Thyroid gland (tissue), 4 donors: Measurements from ENCODE around the gene KCNMB4.

Experiments
- POLR2A ChIP-seq, 2 donors: fragments of 450-650 bp; IDR thresholded peaks; one replicate each; pipeline ENCODE4 v1.6.1; 2017; ENCODE audit warnings: antibody characterized with exemption in 2 of 2, mild to moderate bottlenecking in 2 of 2, moderate library complexity in 1 of 2
- TF ChIP-seq, protein P1 (sequence below), 6 experiments: fragments of 200-600 bp in 3 of 6; fragments of 450-650 bp in 3 of 6; sonication (generic) in 3 of 6; IDR thresholded peaks; one replicate each; pipeline ENCODE4 v1.5.1; 2016 to 2019; ENCODE audit warnings: antibody characterized with exemption in 6 of 6, mild to moderate bottlenecking in 2 of 6, inconsistent platforms in 1 of 6, moderate library complexity in 1 of 6

DNA sequence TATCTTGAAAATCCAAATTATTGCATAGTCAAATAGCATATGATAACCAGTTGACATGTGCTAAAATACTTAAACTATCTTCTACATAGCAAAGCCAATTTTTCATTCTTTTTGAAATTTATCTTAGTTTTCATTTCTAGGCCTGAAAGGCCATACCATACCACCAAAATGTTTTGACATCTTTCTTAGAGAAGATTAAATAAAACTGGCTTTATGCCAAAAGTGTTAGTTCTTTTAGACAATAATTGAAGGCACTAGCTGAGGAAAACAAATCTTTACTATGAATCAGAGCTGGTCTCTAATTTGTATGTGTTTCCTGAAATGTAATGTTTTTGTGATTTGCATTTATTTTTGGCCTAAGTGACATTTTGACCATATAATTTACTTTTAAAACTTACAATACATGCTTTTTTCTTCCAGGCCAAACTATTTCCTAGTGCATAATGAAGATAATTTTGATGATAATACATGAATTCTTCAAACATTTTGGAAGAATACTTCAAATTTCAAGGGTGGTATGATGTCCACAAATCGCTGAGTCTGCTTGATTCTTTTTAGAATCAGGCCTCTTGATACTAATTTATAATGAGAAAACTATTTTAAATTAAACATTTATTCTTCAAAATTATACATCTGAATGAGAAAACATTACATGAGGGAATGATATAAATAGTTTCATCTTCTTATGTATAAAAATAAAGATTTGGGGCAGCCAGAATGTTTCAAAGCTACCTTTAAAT lies 6.5 kb upstream of the KCNMB4 start:
- TF ChIP-seq, protein P1, sequence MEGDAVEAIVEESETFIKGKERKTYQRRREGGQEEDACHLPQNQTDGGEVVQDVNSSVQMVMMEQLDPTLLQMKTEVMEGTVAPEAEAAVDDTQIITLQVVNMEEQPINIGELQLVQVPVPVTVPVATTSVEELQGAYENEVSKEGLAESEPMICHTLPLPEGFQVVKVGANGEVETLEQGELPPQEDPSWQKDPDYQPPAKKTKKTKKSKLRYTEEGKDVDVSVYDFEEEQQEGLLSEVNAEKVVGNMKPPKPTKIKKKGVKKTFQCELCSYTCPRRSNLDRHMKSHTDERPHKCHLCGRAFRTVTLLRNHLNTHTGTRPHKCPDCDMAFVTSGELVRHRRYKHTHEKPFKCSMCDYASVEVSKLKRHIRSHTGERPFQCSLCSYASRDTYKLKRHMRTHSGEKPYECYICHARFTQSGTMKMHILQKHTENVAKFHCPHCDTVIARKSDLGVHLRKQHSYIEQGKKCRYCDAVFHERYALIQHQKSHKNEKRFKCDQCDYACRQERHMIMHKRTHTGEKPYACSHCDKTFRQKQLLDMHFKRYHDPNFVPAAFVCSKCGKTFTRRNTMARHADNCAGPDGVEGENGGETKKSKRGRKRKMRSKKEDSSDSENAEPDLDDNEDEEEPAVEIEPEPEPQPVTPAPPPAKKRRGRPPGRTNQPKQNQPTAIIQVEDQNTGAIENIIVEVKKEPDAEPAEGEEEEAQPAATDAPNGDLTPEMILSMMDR (IDR thresholded peaks at IDR 0.05): no peak
- TF ChIP-seq POLR2A (IDR thresholded peaks at IDR 0.05): no peak
